ENCODE measurements around the gene PICALM. TPM values are rescaled to one million over a fixed set of nuclear protein-coding genes. Genes with fewer than 3 reads are reported as not detected.

Gene PICALM
- total and polyA plus RNA-seq, 12 donors = 33.9 to 217 (median 116) TPM

GRCh38 chr11:86040919-86041850, 27.7 kb downstream of the PICALM start:
- TF ChIP-seq CTCF (IDR thresholded peaks at IDR 0.05) (no peak), POLR2A (IDR thresholded peaks at IDR 0.05) (no peak)
- H3K27me3 ChIP-seq = no peaks in the 10 kb centered on the region
- peak overlapping the region in 1 of 4 donors; percentile 31 for H3K4me3 ChIP-seq
- H3K36me3 ChIP-seq (replicated peaks in 1 of 2) = no peaks in the 10 kb centered on the region
- no peak for DNase-seq
- H3K9me3 ChIP-seq (replicated peaks in 1 of 3) = no peaks in the 10 kb centered on the region
- intact Hi-C loops (cut with DNase I) = loop anchor here (5.0 to 10.0 kb wide), 3 partner anchors 96 to 156 kb away; no protein-coding TSS in a partner anchor
- peak overlapping the region in 1 of 5 donors; percentile 23 for H3K27ac ChIP-seq
- peaks cover 4 to 54% of the 10 kb centered on the region in 2 donors for H3K4me1 ChIP-seq (replicated peaks in 1 of 2)
- 32 to 40% (median 36%) methylated on average over 2 of the region's 2 CpGs for WGBS, 4 donors

GRCh38 chr11:86039094-86039493, 29.8 kb downstream of the PICALM start:
- intact Hi-C loops (cut with DNase I) = no loop called here
- no peak for TF ChIP-seq POLR2A (IDR thresholded peaks at IDR 0.05)
- no peak for TF ChIP-seq CTCF (IDR thresholded peaks at IDR 0.05)
- Histone ChIP-seq H3K4me1 (replicated peaks in 1 of 2) (peaks cover 12 to 59% of the 10 kb centered on the region in 2 donors), H3K36me3 (replicated peaks in 1 of 2) (no peaks in the 10 kb centered on the region), H3K27ac (no peak overlapping the region), H3K9me3 (replicated peaks in 1 of 3) (no peaks in the 10 kb centered on the region), H3K4me3 (no peak overlapping the region), H3K27me3 (no peaks in the 10 kb centered on the region)
- DNase-seq = no peak

- TF ChIP-seq POLR2A (IDR thresholded peaks at IDR 0.05) (no peak), CTCF (IDR thresholded peaks at IDR 0.05) (no peak)
- no peak for DNase-seq
- Histone ChIP-seq H3K4me3 (no peak overlapping the region), H3K9me3 (replicated peaks in 1 of 3) (no peaks in the 10 kb centered on the region), H3K36me3 (replicated peaks in 1 of 2) (no peaks in the 10 kb centered on the region), H3K27me3 (no peaks in the 10 kb centered on the region), H3K4me1 (replicated peaks in 1 of 2) (peaks cover 19 to 55% of the 10 kb centered on the region in 2 donors), H3K27ac (no peak overlapping the region)
- intact Hi-C loops (cut with DNase I) = no loop called here
- WGBS, 4 donors = 84 to 91% (median 87%) methylated on average over 4 of the region's 4 CpGs
Observed at GRCh38 chr11:86037743-86038142, 31.1 kb downstream of the PICALM start.

- no peaks in the 10 kb centered on the region for H3K9me3 ChIP-seq (replicated peaks in 1 of 3)
- no peak overlapping the region for H3K4me3 ChIP-seq
- no peaks in the 10 kb centered on the region for H3K36me3 ChIP-seq (replicated peaks in 1 of 2)
- H3K27ac ChIP-seq = no peak overlapping the region
- WGBS, 4 donors = 90 to 95% (median 93%) methylated on average over 2 of the region's 2 CpGs
- DNase-seq = no peak
- H3K4me1 ChIP-seq (replicated peaks in 1 of 2) = peaks cover 15 to 41% of the 10 kb centered on the region in 2 donors
- no peak for TF ChIP-seq CTCF (IDR thresholded peaks at IDR 0.05)
- H3K27me3 ChIP-seq = no peaks in the 10 kb centered on the region
- intact Hi-C loops (cut with DNase I) = no loop called here
Observed at GRCh38 chr11:86035920-86036319, 33.0 kb downstream of the PICALM start.

Data from adrenal gland (tissue), 12 donors.